K562 (cell line): ENCODE measurements around the gene CYYR1. TPM values are rescaled to one million over a fixed set of nuclear protein-coding genes. Genes with fewer than 3 reads are reported as not detected.

Source experiments
- ATAC-seq: fragments of 200-7000 bp; cut with Tn5 transposase; 3 replicates; pipeline ENCODE4 v1.9.1; 2020; ENCODE audit warnings: moderate library complexity
- BruUV-seq: library from RNA; stranded (reverse); fragments of 400-500 nt; replicated peaks from 2 replicates; lab custom pipeline; 2021; lab: Mats Ljungman, UMichigan
- CTCF ChIA-PET: fragments of 300-600 bp; formaldehyde crosslinking; extraction: SDS; loops from one replicate; lab custom pipeline; 2021; ENCODE audit warnings: low intra/inter-chr PET ratio; lab: Yijun Ruan, JAX
- POLR2A ChIA-PET: fragments of 300-600, 350-650 bp; sonication (Branson Sonifier 250); formaldehyde crosslinking; extraction: SDS; loops from one replicate; lab custom pipeline; 2021; ENCODE audit warnings: antibody characterized with exemption, inconsistent platforms; lab: Yijun Ruan, JAX
- DNase-seq, 4 experiments: peaks; one replicate each; pipeline versions ENCODE4 v3.0.0 to v3.0.0-alpha.2; 2011 to 2018; ENCODE audit warnings: low spot score in 3 of 4, mixed read lengths in 3 of 4; ENCODE audit errors: extremely low read depth in 1 of 4
- FAIRE-seq: peaks from 2 replicates; lab custom pipeline; 2011; peaks lifted over from hg19 to GRCh38; lab: Jason Lieb, UNC
- H2AFZ ChIP-seq: 2 replicates; pipeline ENCODE4 v1.6.0; 2011; ENCODE audit warnings: low read depth, low read length, control low read depth, inconsistent platforms
- H3K27ac ChIP-seq: fragments of 200-600 bp; 3 replicates; pipeline ENCODE4 v1.8.0; 2011; ENCODE audit warnings: low read depth, mild to moderate bottlenecking, control low read depth, inconsistent platforms, low read length, moderate library complexity, mixed read lengths; ENCODE audit errors: extremely low read depth
- H3K27me3 ChIP-seq, 2 experiments: fragments of 300-600 bp in 1 of 2; 2 replicates in 1 of 2; 3 replicates in 1 of 2; pipeline versions ENCODE4 v1.6.0 to v1.8.0; 2011; ENCODE audit warnings: inconsistent platforms in 2 of 2, low read length in 2 of 2, mild to moderate bottlenecking in 1 of 2, mixed read lengths in 1 of 2, moderate library complexity in 1 of 2; ENCODE audit not compliant: control insufficient read depth in 2 of 2, insufficient read depth in 2 of 2
- H3K36me3 ChIP-seq: fragments of 300-600 bp; 3 replicates; pipeline ENCODE4 v1.8.0; 2011; ENCODE audit warnings: mild to moderate bottlenecking, low read length, inconsistent platforms; ENCODE audit not compliant: control insufficient read depth, insufficient read depth
- H3K4me1 ChIP-seq, 2 experiments: fragments of 200-600 bp in 1 of 2; replicated peaks in 1 of 2; 2 replicates in 1 of 2; 3 replicates in 1 of 2; pipeline versions ENCODE4 v1.5.1 to v1.8.0; 2011; ENCODE audit warnings: inconsistent platforms in 2 of 2, low read length in 2 of 2, mild to moderate bottlenecking in 1 of 2, mixed read lengths in 1 of 2, moderate library complexity in 1 of 2; ENCODE audit not compliant: control insufficient read depth in 2 of 2, insufficient read depth in 2 of 2
- H3K4me2 ChIP-seq: 2 replicates; pipeline ENCODE4 v1.6.1; 2011; ENCODE audit warnings: low read length, control low read depth, inconsistent platforms, mixed read lengths; ENCODE audit not compliant: insufficient read depth
- H3K4me3 ChIP-seq: fragments of 200-600 bp; sonication (generic), shearing (Covaris generic); 2 replicates; pipeline ENCODE4 v1.5.1; 2016; ENCODE audit warnings: control low read depth, inconsistent platforms
- H3K79me2 ChIP-seq: fragments of 200-600 bp; 3 replicates; pipeline ENCODE4 v1.8.0; 2011; ENCODE audit warnings: low read length, inconsistent platforms; ENCODE audit not compliant: control insufficient read depth, insufficient read depth
- H3K9ac ChIP-seq, 2 experiments: 2 replicates each; pipeline versions ENCODE4 v1.6.0 to v1.6.1; 2011; ENCODE audit warnings: low read depth in 2 of 2, low read length in 2 of 2, control low read depth in 1 of 2, inconsistent platforms in 1 of 2, mild to moderate bottlenecking in 1 of 2, mixed read lengths in 1 of 2; ENCODE audit not compliant: insufficient read depth in 1 of 2
- H3K9me1 ChIP-seq: one replicate; pipeline ENCODE4 v1.6.0; 2011; ENCODE audit warnings: inconsistent platforms, mild to moderate bottlenecking, low read length, moderate library complexity; ENCODE audit not compliant: control insufficient read depth, insufficient read depth
- H3K9me3 ChIP-seq: replicated peaks from 2 replicates; pipeline ENCODE4 v1.5.1; 2011; ENCODE audit warnings: low read depth, low read length, inconsistent platforms; ENCODE audit not compliant: control insufficient read depth, insufficient read depth
- H4K20me1 ChIP-seq: replicated peaks from 2 replicates; pipeline ENCODE4 v1.6.1; 2011; ENCODE audit warnings: low read length, inconsistent platforms, mixed read lengths; ENCODE audit not compliant: control insufficient read depth, insufficient read depth
- FUS ChIP-seq: fragments of 200-400 bp; formaldehyde crosslinking; optimal IDR thresholded peaks from 2 replicates; pipeline ENCODE3; 2017; ENCODE audit warnings: low read depth, low read length
- PRPF4 ChIP-seq: fragments of 200-400 bp; formaldehyde crosslinking; IDR thresholded peaks from one replicate; pipeline ENCODE4 v1.6.1; 2017; ENCODE audit warnings: low read length, low read depth, mild to moderate bottlenecking; ENCODE audit not compliant: insufficient read depth, poor library complexity, severe bottlenecking
- WHSC1 ChIP-seq: IDR thresholded peaks from one replicate; pipeline ENCODE4 v1.6.1; 2012; ENCODE audit warnings: low read length, control low read depth, inconsistent platforms
- ZNF696 ChIP-seq: fragments of 250-450 bp; sonication (Bioruptor Pico); conservative IDR thresholded peaks from 2 replicates; pipeline ENCODE4 v1.4.0; 2020; ENCODE audit warnings: mild to moderate bottlenecking, moderate library complexity
- ZNF707 ChIP-seq: fragments of 250-450 bp; sonication (Bioruptor Pico); conservative IDR thresholded peaks from 2 replicates; pipeline ENCODE4 v1.8.0; 2022; ENCODE audit warnings: inconsistent platforms, mild to moderate bottlenecking, moderate library complexity
- ZNF764 ChIP-seq: fragments of 250-450 bp; sonication (Bioruptor Pico); IDR thresholded peaks from 2 replicates; pipeline ENCODE4 v1.4.0; 2020; ENCODE audit warnings: low read depth, mild to moderate bottlenecking, moderate library complexity
- ZNF785 ChIP-seq: fragments of 250-450 bp; sonication (Bioruptor Pico); IDR thresholded peaks from 2 replicates; pipeline ENCODE4 v1.4.0; 2020; ENCODE audit warnings: mild to moderate bottlenecking
- WGBS: fragments of 100-300 bp; shearing (Covaris generic); methylation state at CpG from one replicate; pipeline ENCODE4 v1.1.6; 2016; ENCODE audit warnings: low coverage, mixed read lengths; ENCODE audit not compliant: insufficient coverage; ENCODE audit errors: missing lambda C conversion rate; 5-methylcytosine and 5-hydroxymethylcytosine counted together
- in situ Hi-C: fragments of 300-500 bp; cut with MboI; formaldehyde crosslinking; loops from 4 replicates; pipeline ENCODE4 v1.15.0; 2018; ENCODE audit warnings: inconsistent platforms, mixed read lengths
- intact Hi-C: fragments of 100-400 bp; cut with micrococcal nuclease; formaldehyde crosslinking; loops from 2 replicates; pipeline ENCODE4 v1.14.2; 2022
- polyA plus RNA-seq, 8 experiments: library from polyadenylated mRNA; depleted of rRNA in 4 of 8; stranded (reverse) in 5 of 8; unstranded in 3 of 8; fragments of >200 nt; fragmentation: Nextera tagmentation in 2 of 8; fragmentation: Illumina TruSeq in 1 of 8; extraction: Ambion mirVana in 2 of 8; extraction: Trizol in 1 of 8; gene quantifications; 2 replicates each; pipeline versions ENCODE4 v1.2.1 to v1.2.3, GENCODE V29; 2011 to 2014; ENCODE audit warnings: inconsistent platforms in 1 of 8, missing spikeins in 1 of 8
- total RNA-seq, 7 experiments: library from RNA; depleted of rRNA in 6 of 7; stranded (reverse); fragments of >200 nt in 6 of 7; fragmentation: Illumina TruSeq in 2 of 7; extraction: Trizol in 2 of 7; gene quantifications; 2 replicates each; pipeline versions ENCODE4 v1.2.1 to v1.2.3, GENCODE V29; 2011 to 2021; ENCODE audit warnings: low replicate concordance in 1 of 7
- TF ChIP-seq, protein P1 (sequence below), 2 experiments: fragments of 450-650 bp in 1 of 2; IDR thresholded peaks; 2 replicates each; pipeline ENCODE4 v1.6.1; 2011 to 2017; ENCODE audit warnings: low read depth in 2 of 2, antibody characterized with exemption in 1 of 2, borderline replicate concordance in 1 of 2, low read length in 1 of 2, mild to moderate bottlenecking in 1 of 2, mixed read lengths in 1 of 2; ENCODE audit not compliant: control insufficient read depth in 1 of 2

Gene CYYR1
- total and polyA plus RNA-seq, 9 of the 15 experiments (the other 6 are each of a cell fraction or from before 2014, with no cell fraction given), result not detected

DNA sequence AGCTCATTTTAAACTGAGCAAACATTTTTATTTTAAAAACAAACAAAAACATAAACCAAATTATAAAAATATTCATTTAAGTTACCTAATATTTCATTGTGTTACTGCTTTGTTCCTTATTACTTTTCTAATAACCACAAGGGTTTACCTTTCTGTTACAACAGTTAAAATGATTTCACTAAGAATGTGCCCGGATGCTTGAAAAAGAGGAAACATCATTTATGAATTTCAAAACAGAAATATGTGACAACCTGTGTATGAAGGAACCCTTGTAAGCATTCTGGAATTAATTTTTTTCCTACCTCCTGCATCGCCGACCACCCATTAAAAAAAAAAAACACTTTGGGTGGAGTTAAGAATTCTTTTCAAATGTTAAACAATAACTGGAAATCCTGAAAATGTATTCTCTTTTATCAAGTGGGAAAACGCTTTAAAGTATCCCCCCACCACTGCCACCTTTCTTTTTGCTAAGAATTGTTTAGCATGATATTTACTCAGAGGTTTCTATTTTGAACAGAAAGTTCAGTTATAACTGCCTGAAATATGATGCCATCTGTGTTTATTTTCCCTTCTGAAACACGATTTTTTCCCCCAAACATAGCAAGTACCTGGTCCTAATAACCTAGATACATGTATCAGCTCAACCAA is 9.1 kb downstream of the CYYR1 start:
- CTCF ChIA-PET, result no interaction called here
- intact Hi-C loops, result no loop called here
- H3K9me3 ChIP-seq, result no peaks in the 10 kb centered on the region; the same call in 1 of the 2 replicates

More for the DNA sequence above, 9.1 kb downstream of the CYYR1 start:
- Histone ChIP-seq H2AFZ (no peak overlapping the region), H3K27ac (no peak overlapping the region), H4K20me1 (no peaks in the 10 kb centered on the region), H3K4me3 (no peak overlapping the region), H3K4me2 (no peak overlapping the region), H3K36me3 (no peaks in the 10 kb centered on the region), H3K27me3 (no peaks in the 10 kb centered on the region), H3K9me1 (no peaks in the 10 kb centered on the region), H3K4me1 (no peaks in the 10 kb centered on the region), H3K79me2 (no peaks in the 10 kb centered on the region), H3K9ac (no peak overlapping the region)
- no peak for TF ChIP-seq ZNF696 (CRISPR knock-in tag)
- no peak for TF ChIP-seq WHSC1
- TF ChIP-seq, protein P1, sequence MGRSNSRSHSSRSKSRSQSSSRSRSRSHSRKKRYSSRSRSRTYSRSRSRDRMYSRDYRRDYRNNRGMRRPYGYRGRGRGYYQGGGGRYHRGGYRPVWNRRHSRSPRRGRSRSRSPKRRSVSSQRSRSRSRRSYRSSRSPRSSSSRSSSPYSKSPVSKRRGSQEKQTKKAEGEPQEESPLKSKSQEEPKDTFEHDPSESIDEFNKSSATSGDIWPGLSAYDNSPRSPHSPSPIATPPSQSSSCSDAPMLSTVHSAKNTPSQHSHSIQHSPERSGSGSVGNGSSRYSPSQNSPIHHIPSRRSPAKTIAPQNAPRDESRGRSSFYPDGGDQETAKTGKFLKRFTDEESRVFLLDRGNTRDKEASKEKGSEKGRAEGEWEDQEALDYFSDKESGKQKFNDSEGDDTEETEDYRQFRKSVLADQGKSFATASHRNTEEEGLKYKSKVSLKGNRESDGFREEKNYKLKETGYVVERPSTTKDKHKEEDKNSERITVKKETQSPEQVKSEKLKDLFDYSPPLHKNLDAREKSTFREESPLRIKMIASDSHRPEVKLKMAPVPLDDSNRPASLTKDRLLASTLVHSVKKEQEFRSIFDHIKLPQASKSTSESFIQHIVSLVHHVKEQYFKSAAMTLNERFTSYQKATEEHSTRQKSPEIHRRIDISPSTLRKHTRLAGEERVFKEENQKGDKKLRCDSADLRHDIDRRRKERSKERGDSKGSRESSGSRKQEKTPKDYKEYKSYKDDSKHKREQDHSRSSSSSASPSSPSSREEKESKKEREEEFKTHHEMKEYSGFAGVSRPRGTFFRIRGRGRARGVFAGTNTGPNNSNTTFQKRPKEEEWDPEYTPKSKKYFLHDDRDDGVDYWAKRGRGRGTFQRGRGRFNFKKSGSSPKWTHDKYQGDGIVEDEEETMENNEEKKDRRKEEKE (IDR thresholded peaks at IDR 0.05; ENCODE audit: borderline replicate concordance in 1 of 2, control insufficient read depth in 1 of 2, low read depth in 2 of 2, low read length in 1 of 2), result no peak
- TF ChIP-seq ZNF764 (CRISPR knock-in tag), result no peak
- TF ChIP-seq FUS, result no peak
- TF ChIP-seq ZNF707 (CRISPR knock-in tag), result no peak
- TF ChIP-seq ZNF785 (CRISPR knock-in tag), result no peak
- no peak for TF ChIP-seq PRPF4
- FAIRE-seq, result no peak
- ATAC-seq, result no peak
- no TSS peak for BruUV-seq
- POLR2A ChIA-PET, result no interaction called here
- whole genome bisulfite sequencing, result 3% methylated on average over 5 of the region's 5 CpGs
- in situ Hi-C loops, result no loop called here
- DNase-seq, result no peak
